Endometrial microvascular endothelial cells (primary cell): ENCODE results near the gene GNB3. TPM values are rescaled to one million over a fixed set of nuclear protein-coding genes. Genes with fewer than 3 reads are reported as not detected.
"Not testable (repeated sequence)": the region's sequence is repeated elsewhere in the genome, so short reads cannot be mapped to it uniquely, and the experiment has no call there.

ENCODE experiments used
- in situ Hi-C: cut with HindIII; loops from 2 replicates; pipeline ENCODE4 v1.10.0; 2017; ENCODE audit warnings: low sequenced_read_pairs, low pct_unique_long_range_greater_than_20kb; ENCODE audit errors: inconsistent ontology term
- total RNA-seq: library from RNA; depleted of rRNA; stranded (reverse); fragments of >200 nt; gene quantifications from one replicate; pipeline ENCODE4 v1.2.3, GENCODE V29; 2015; ENCODE audit errors: inconsistent ontology term

The GNB3 gene
- total RNA-seq, 1 donor from 2014 or later, result 0.74 TPM

DNA sequence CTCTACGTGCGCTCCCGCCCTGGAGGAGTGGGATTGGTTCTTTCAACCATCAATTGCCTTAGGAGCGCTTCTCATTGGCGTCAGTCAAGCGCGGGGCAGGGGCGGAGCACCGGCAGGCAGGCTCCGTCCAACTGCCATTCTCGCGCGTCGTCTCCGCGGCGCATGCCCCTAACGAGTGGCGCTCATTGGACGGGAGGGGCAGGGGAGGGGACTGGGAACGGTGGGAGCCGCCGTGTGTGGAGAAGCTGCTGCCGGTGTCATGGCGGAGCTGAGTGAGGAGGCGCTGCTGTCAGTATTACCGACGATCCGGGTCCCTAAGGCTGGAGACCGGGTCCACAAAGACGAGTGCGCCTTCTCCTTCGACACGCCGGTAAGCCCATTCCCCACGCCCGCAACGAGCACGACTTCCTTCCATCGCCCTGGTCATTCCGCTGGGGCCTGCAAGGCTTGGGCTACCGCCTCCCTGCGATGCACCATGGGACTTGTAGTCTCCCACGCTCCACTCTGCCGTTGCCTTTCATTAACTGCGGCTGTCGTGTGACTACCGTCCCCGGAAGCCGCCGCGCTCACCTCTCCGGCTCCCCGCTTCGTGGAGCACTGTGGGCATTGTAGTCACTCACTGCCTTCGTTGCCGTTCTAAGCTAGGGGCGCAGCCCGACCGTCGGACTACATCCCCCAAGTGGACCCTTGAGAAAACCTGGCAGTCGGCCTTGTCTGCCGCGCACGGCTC is 11.4 kb downstream of the GNB3 start, which contains the start of gene USP5:
Gene USP5 (plus strand): TSS at position 230 of the 730 bp plus-strand sequence. CDS start 30 bp downstream, at position 260.
- in situ Hi-C loops, result no loop called here

DNA sequence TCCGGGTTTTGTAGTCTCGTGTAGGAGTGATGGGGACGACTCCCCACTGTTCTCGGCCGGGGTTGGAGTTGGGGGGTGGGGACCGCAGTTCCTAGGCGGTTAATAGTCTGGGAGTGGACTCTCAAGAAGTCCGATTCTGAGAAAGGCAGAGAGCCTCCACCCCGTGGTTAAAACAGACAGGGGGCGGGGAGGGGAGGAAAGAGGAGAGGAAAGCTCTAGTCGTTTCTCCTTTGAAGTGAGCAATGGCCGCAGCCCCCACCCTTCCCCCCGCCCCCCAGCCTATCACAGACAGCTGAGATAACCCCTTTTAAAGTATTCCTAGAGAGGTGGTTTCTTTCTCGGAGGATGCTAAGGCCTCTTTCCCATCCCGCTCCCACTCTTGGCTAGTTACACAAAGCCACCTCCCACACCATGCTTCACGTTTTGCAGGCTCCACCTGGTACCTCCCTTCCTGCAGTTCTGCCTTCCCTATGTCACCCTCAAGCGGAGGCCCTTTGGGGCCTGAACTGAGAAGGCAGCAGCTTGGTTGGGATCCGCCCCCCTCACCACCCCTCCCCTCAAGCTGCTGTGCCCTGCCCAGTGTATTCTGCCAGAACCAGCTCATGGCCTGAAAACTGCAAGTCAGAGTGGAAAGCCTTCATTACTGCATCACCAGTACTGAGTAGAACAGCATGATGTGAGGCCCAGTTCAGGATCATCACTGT is 12.1 kb downstream of the GNB3 start:
- in situ Hi-C loops, result no loop called here

DNA sequence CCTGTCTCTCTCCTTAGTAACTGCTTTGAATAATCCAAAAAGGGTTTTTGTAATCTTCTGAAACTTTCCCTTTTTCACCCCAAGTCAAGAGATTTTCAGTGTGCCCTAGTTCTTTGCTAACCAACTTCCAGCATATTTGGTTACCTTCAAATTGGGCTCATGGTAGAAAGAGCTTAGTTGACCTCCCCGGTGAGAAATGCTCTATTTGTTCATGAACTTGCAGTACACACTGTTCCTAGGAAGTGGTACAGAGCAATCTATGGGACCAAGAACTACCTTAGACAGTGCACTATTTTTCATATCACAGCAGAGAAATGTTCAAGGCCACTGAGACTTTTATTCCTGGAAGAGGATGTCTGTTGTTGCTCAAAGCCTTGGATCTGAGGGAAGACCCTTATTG is 12.9 kb downstream of the GNB3 start:
- in situ Hi-C loops, result no loop called here

DNA sequence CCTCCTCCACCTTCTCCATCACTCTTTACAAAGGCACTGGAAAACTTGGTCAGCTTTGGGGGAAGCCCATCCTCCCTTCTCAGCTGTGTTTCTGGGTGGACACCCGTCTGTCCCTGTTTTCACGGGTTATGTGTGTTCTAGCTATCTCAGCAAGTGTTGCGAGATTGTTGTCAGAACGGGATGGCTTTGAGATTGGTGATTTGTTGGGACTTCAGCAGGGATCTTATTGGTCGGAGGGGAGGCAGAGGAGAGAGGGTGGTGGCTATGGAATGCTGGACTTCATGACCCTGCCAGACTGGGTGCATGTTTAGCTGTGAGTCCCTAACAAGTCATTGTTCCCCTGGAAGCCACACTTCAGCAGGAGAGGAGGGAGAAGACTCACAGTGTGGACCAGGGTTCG is 13.3 kb downstream of the GNB3 start:
- in situ Hi-C loops, result no loop called here

DNA sequence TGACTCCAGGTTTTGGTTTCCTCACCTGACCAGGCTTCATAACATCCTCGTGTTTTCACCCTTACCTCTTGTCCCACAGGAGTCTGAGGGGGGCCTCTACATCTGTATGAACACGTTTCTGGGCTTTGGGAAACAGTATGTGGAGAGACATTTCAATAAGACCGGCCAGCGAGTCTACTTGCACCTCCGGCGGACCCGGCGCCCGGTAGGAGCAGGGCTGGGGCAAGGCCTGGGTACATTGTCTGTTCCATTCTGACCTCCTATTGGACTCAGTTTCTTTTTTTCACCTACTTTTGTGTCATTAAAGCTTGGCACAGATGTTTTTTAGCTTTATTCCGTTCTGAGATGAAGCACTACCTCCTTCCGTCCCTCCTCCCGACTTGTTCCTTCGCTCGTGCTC is 14.6 kb downstream of the GNB3 start:
- in situ Hi-C loops, result no loop called here

DNA sequence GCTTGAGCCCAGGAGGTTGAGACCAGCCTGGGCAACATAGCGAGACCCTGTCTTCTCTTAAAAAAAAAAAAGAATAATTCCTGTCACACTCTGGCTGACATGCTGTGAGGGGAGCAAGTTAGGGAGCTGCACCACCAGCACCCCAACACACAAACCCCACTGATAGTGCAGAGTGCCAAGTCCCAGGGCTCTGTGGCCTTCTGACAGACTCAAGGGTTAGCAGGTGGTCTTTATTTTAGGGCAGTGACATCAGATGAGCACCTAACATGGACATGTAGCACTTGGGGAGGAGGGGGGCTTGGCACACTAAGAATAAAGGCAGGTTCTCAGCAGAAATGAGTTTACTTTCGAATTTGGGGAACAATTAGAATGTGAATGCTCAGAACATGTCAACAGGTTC is 18.1 kb downstream of the GNB3 start:
- in situ Hi-C loops, result no loop called here

DNA sequence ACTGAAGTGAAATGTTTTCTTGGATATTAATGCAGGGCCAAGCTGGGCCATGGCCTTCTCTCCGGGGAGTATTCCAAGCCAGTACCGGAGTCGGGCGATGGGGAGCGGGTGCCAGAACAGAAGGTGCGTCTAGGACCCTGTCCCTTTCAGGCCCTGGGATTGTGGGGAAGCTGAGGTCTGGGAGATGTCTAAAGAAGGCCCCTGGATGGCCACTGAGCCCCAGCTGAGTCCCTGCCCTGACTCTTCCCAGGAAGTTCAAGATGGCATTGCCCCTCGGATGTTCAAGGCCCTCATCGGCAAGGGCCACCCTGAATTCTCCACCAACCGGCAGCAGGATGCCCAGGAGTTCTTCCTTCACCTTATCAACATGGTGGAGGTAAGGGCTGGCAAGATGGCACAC is 19.4 kb downstream of the GNB3 start:
- in situ Hi-C loops, result no loop called here

DNA sequence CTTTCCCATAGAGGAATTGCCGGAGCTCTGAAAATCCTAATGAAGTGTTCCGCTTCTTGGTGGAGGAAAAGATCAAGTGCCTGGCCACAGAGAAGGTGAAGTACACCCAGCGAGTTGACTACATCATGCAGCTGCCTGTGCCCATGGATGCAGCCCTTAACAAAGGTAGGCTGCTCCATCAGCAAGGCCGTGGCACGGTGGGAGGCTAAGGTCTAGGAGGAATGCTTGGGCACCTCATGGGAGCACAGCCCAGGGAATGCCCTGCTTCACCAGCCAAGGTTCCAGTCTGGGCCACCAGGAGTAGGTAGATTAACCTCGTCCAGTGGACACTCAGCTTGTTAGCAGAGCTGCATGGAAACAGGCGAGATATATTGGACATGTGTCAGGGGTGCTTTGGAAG is 20.2 kb downstream of the GNB3 start:
- in situ Hi-C loops, result no loop called here

DNA sequence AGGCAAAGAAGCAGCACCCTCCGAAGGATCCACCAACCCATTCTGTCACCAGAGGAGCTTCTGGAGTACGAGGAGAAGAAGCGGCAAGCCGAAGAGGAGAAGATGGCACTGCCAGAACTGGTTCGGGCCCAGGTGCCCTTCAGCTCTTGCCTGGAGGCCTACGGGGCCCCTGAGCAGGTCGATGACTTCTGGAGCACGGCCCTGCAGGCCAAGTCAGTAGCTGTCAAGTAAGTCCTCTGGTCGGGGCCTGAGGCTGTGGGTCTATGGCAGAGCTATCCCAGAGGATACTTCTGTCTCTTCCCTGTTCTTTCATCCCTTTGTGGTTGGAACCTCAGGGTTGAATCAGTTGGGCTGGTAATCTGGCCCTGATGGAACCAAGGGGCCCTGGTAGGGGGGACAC is 20.7 kb downstream of the GNB3 start:
- in situ Hi-C loops, result no loop called here

DNA sequence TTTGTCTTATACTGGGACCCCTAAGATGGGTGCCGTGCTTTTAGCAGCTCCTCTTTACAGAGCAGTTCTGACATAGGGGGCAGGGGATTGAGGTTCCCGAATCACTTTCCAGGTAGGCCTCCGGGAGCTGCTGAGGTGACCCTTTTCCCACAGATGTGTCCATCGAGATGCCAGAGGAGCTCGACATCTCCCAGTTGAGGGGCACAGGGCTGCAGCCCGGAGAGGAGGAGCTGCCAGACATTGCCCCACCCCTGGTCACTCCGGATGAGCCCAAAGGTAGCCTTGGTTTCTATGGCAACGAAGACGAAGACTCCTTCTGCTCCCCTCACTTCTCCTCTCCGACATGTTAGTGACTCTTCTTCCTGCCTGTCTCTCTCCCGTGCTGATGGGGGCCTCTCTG is 22.3 kb downstream of the GNB3 start:
- in situ Hi-C loops, result no loop called here

DNA sequence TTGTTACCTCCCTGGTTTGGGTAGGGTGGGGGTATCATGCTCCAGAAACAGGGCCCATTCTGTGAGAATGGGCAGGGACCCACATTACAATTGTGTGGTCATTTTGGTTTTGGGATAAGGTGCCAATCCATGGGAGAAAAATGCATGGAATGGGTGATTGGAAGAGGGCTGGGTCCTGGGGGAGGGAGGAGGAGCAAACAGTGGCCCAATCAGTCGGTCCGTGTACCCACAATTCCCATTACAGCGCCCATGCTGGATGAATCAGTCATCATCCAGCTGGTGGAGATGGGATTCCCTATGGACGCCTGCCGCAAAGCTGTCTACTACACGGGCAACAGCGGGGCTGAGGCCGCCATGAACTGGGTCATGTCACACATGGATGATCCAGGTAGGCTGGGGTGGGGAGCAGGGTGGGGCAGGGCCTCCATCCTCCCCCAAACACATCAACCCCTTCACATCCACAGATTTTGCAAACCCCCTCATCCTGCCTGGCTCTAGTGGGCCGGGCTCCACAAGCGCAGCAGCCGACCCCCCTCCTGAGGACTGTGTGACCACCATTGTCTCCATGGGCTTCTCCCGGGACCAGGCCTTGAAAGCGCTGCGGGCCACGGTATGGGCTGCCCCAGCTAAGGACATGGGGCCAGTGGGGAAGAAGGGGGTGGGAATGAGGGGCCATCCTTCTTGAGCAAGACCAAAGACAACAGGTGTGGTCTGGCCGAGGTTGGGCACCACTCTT is 23.0 kb downstream of the GNB3 start:
- in situ Hi-C loops, result no loop called here

DNA sequence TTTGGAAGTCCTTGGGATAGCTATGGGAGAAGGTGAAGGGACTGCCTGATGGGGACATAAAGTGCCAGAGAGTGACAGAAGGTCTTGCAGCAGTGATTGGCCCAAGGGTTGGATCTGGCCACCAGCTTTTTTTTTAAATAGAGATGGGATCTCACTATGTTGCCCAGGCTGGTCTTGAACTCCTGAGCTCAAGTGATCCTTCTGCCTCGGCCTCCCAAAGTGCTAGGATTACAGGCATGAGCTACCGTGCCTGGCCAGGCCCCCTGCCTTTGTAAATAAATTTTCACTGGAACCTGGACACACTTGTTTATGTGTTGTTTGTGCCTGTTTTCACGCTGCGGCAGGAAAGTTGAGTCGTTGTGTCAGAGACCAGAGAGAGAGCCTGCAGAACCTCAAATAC is 24.6 kb downstream of the GNB3 start:
- in situ Hi-C loops, result not testable (repeated sequence)

DNA sequence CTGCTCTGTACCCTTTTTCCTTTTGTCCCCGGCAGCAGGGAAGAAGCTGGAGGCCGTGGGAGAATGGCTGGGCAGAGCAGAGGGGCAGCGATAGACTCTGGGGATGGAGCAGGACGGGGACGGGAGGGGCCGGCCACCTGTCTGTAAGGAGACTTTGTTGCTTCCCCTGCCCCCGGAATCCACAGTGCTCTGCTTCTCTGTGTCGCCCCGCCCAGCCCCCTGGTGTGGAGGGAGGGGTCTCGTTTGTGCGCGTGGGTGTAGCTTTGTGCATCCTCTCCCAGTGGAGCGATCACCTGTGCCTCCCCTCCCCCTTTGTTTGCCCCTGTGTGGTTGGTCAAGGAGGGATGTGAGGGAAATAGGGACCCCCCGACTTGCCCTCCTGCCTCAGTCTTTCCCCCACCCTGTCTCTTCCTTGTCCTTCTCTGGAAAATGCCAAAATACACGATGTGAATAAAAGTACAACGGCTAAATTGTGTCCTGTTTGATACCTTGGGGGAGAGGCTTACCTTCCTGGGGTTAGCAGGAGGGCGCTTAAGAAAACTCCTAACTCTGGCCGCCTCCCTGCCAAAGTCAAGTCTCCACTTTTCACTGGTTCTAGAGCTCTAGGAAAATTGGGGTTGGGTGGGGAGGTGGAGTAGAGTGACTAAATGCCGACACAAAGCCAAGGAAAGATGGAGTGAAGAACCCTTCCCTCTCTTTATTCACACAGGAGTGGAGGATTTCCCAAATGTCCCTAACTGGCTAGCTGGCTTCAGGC is 25.6 kb downstream of the GNB3 start:
- in situ Hi-C loops, result no loop called here

DNA sequence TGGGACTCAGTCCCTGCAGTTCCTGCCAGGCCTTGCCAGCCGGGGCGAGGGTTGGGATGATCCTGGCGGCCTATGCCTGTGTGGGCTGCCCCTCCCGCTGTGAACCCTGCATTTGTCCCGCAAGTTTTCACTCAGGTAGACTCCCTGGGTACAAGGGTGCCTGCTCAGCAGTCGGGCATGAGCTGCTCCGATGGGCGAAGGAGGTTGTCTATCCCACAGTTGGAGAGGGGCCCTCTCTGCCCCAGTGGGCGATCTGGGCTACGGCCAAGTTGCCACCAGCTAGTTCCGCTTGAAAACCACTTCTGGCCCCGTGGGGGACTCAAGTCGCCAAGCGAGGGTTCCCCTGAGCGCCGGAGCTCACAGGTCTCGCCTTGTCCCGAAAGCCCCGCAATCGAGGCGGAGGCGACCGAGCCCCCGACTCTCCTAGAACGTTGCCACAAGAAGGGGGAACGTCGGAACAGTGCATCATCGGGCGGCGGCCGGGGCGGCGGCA is 26.2 kb downstream of the GNB3 start:
- in situ Hi-C loops, result no loop called here

DNA sequence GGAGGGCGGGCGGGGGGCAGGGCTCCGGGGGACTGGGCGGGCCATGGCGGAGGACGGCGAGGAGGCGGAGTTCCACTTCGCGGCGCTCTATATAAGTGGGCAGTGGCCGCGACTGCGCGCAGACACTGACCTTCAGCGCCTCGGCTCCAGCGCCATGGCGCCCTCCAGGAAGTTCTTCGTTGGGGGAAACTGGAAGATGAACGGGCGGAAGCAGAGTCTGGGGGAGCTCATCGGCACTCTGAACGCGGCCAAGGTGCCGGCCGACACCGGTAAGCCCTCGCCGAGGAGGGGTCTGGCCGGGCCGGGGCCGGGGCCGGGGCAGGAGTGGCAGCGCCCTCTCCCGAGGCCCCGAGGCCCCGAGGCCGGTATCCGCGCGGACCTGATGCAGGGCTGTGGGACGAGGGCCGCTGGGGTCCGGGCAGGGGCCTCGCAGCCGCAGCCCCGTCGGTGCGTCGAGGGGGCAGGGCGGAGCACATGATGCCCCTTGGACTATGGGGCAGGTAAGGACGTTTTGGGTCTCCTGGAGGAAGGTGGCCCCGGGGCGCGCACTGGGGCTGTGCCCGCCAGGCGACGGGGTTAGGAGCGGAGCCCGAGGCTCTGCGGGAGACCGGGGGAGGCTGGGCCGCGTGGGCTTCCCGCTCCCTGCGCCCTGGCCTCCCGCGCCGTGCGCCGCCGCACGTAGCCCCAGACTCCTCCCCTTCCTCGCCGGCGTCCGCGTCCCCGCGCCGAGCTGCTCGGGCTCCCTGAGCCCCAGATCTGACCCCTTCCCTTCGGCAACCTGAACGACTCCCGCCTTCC is 26.9 kb downstream of the GNB3 start, which contains the start of gene TPI1:
Gene TPI1 (plus strand): TSS at position 119 of the 798 bp plus-strand sequence. CDS start 36 bp downstream, at position 155.
- in situ Hi-C loops, result no loop called here

DNA sequence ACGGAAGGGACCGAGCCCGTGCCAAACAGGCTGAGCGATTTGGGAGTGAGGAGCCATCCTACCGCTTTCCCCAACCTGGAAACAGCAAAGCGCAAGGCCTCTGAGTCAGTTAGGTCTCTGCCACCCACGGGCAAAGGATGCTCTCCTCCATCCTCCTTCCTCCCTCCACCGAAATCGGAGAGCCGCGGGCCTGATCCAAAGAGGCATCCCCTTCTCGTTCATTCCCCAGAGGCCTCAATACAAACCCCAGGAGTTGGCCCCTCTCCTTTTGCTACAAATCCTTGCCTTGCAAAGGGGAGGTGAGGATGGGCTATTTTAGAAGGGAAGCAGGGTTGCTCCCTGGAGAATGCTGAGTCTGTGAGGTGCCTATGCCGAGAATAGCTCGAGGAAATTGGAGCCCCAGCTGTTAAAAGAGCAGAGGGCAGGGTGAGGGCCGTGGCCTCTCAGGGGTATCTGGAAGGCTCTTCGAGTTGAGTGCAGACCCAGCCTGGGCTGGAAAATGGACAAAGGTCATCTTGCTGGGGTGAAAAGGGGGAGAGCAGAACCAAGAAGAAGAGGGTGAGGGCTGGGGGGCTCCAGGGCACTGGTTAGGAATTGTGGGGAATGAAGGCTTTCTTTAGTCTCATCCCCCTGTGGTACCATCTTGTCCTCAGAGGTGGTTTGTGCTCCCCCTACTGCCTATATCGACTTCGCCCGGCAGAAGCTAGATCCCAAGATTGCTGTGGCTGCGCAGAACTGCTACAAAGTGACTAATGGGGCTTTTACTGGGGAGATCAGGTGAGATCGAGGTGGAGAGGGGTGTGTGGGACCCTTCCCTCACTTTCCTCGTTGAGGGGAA is 27.7 kb downstream of the GNB3 start:
- in situ Hi-C loops, result no loop called here
